Stimulated activated naive B cell treated with anti-CD40 and anti-IgM and Interleukin-4, amounts not matched to agents 10 μg/mL and 1 μg/mL and 100 μg/mL, for 72 hours (primary cell): ENCODE results near the gene GAB1.
A peak's percentile ranks its signal among the peaks of the same experiment; 100 is the strongest.

Source experiments
- ATAC-seq, 2 donors: fragments of 150-1000 bp; cut with Tn5 transposase; replicated peaks; 2 replicates each; pipeline ENCODE4 v1.10.0; 2021; ENCODE audit warnings: moderate library complexity in 1 of 2
- DNase-seq: peaks from one replicate; pipeline ENCODE4 v3.0.0; 2021
- H3K27ac Mint-ChIP-seq: one replicate; pipeline ENCODE4 v1.8.0; 2022; ENCODE audit warnings: mild to moderate bottlenecking, mixed read lengths
- H3K27me3 Mint-ChIP-seq, 2 donors: one replicate each; pipeline ENCODE4 v1.8.0; 2022; ENCODE audit warnings: mixed read lengths in 2 of 2
- H3K36me3 Mint-ChIP-seq, 2 donors: one replicate each; pipeline ENCODE4 v1.8.0; 2022; ENCODE audit warnings: mixed read lengths in 2 of 2, mild to moderate bottlenecking in 1 of 2
- H3K4me1 Mint-ChIP-seq, 2 donors: one replicate each; pipeline ENCODE4 v1.8.0; 2022; ENCODE audit warnings: mixed read lengths in 2 of 2, mild to moderate bottlenecking in 1 of 2
- H3K4me3 Mint-ChIP-seq, 2 donors: one replicate each; pipeline ENCODE4 v1.8.0; 2022; ENCODE audit warnings: mild to moderate bottlenecking in 2 of 2, mixed read lengths in 2 of 2, moderate library complexity in 1 of 2
- H3K9me3 Mint-ChIP-seq, 2 donors: one replicate each; pipeline ENCODE4 v1.8.0; 2022; ENCODE audit warnings: mixed read lengths in 2 of 2, mild to moderate bottlenecking in 1 of 2

The GAB1 gene

GRCh38 chr4:143377611-143378099, 41.0 kb downstream of the GAB1 start:
- DNase-seq (no peak), ATAC-seq (peak; percentile 82 to 84)
- Mint-ChIP-seq H3K27me3 (no peaks in the 10 kb centered on the region), H3K9me3 (no peaks in the 10 kb centered on the region), H3K4me3 (peak overlapping the region; percentile 8 to 64), H3K4me1 (peaks cover 52 to 80% of the 10 kb centered on the region in 2 donors), H3K36me3 (peaks cover 2 to 3% of the 10 kb centered on the region in 2 donors), H3K27ac (peak overlapping the region; percentile 89)

DNA sequence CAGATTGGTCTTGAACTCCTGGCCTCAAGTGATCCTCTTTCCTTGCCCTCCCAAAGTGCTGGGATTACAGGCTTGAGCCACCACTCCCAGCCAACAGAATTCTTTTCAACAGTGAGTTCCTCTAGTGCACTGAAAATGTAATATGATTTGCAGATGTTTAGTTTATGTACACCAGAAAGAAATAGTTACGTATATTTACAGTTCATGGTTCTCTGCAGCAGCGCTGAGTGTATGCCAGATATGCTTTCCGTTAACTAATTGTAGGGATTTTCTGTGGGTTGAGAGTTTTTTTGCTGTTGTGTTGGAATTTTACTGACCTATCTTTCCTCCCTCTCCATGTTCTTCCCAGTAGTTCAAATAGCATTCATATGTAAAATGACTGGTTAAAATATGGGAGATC, 44.0 kb downstream of the GAB1 start:
- H3K4me1 Mint-ChIP-seq = peaks cover 54 to 91% of the 10 kb centered on the region in 2 donors

GRCh38 chr4:143381189-143382118, 44.8 kb downstream of the GAB1 start:
- ATAC-seq (peak; percentile 63 to 64), DNase-seq (no peak)
- H3K36me3 Mint-ChIP-seq = peaks cover 4 to 6% of the 10 kb centered on the region in 2 donors
- peak overlapping the region; percentile 85 for H3K27ac Mint-ChIP-seq
- H3K4me3 Mint-ChIP-seq = peak overlapping the region; percentile 46 to 65
- peaks cover 47 to 87% of the 10 kb centered on the region in 2 donors for H3K4me1 Mint-ChIP-seq
- no peaks in the 10 kb centered on the region for H3K9me3 Mint-ChIP-seq
- H3K27me3 Mint-ChIP-seq = no peaks in the 10 kb centered on the region

More for the DNA sequence above, 44.0 kb downstream of the GAB1 start:
- no peak overlapping the region for H3K4me3 Mint-ChIP-seq
- peak overlapping the region; percentile 85 for H3K27ac Mint-ChIP-seq
- peaks cover 2 to 6% of the 10 kb centered on the region in 2 donors for H3K36me3 Mint-ChIP-seq
- no peaks in the 10 kb centered on the region for H3K9me3 Mint-ChIP-seq
- ATAC-seq (no peak), DNase-seq (no peak)
- H3K27me3 Mint-ChIP-seq = no peaks in the 10 kb centered on the region

- H3K4me1 Mint-ChIP-seq = peaks cover 48 to 86% of the 10 kb centered on the region in 2 donors
- H3K27ac Mint-ChIP-seq = peak overlapping the region; percentile 56
- peak overlapping the region; percentile 60 to 73 for H3K4me3 Mint-ChIP-seq
- H3K36me3 Mint-ChIP-seq = peaks cover 6 to 15% of the 10 kb centered on the region in 2 donors
- H3K9me3 Mint-ChIP-seq = peaks cover 0 to 2% of the 10 kb centered on the region in 2 donors
- no peaks in the 10 kb centered on the region for H3K27me3 Mint-ChIP-seq
- ATAC-seq (peak in 1 of 2 donors; percentile 24), DNase-seq (no peak)
These were observed 45.9 kb downstream of the GAB1 start for GRCh38 chr4:143382596-143382995.

DNA sequence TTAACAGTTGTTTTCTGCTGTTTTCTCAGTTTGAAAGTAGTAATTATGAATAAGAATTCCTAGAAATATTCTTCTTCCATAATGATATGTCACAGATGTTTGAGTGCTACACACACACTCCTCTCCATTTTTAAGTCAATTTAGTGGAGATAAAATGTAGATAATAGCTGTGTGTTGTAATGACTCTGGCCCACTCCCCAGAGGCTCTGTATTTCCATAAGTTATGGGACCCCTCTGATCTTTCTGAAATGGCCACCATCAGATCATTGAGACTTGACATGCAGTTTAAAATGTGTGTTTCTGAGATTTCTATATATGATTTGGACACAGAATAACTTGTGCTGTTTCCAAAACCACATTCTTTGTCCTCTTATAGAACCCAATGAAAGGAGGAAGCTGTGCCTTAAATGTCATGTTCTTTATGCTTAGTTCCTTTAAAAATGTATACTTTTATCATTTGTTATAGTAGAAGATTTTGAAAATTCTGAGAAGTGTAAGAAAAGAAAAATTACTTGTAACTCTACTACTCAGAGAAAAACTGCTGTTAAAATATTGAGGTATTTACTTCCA, 46.4 kb downstream of the GAB1 start:
- Mint-ChIP-seq H3K9me3 (peaks cover 0 to 2% of the 10 kb centered on the region in 2 donors), H3K27me3 (no peaks in the 10 kb centered on the region), H3K4me1 (peaks cover 53 to 86% of the 10 kb centered on the region in 2 donors), H3K27ac (peak overlapping the region; percentile 56), H3K4me3 (peak overlapping the region; percentile 60 to 73), H3K36me3 (peaks cover 9 to 20% of the 10 kb centered on the region in 2 donors)
- DNase-seq (no peak), ATAC-seq (peak; percentile 12 to 17)

- no peaks in the 10 kb centered on the region for H3K27me3 Mint-ChIP-seq
- H3K27ac Mint-ChIP-seq = peak overlapping the region; percentile 42
- DNase-seq (no peak), ATAC-seq (peak in 1 of 2 donors; percentile 2)
- H3K36me3 Mint-ChIP-seq = peaks cover 9 to 17% of the 10 kb centered on the region in 2 donors
- peak overlapping the region; percentile 11 to 44 for H3K4me3 Mint-ChIP-seq
- peaks cover 48 to 85% of the 10 kb centered on the region in 2 donors for H3K4me1 Mint-ChIP-seq
- peaks cover 0 to 2% of the 10 kb centered on the region in 2 donors for H3K9me3 Mint-ChIP-seq
These were observed 47.8 kb downstream of the GAB1 start for GRCh38 chr4:143384381-143384994.

DNA sequence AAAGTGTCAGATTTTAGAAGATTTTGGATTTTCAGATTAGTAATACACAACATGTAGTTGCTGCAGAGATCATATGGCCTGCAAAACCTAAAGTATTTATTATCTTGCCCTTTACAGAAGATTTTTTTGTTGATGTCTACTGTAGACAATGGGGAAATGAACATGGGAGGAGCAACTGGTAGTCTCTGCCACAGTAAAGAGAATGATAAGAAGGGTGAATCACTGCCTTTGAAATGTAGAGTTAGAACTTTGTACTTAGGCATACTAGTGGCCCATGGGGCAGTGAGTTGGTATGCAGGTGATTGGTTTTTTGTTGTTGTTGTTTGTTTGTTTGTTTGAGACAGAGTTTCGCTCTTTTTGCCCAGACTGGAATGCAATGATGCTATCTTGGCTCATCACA, 50.1 kb downstream of the GAB1 start:
- DNase-seq = no peak
- no peak for ATAC-seq
- Mint-ChIP-seq H3K4me1 (peaks cover 44 to 83% of the 10 kb centered on the region in 2 donors), H3K27me3 (no peaks in the 10 kb centered on the region), H3K9me3 (peaks cover 0 to 2% of the 10 kb centered on the region in 2 donors), H3K4me3 (no peak overlapping the region), H3K27ac (no peak overlapping the region), H3K36me3 (peaks cover 6 to 17% of the 10 kb centered on the region in 2 donors)

DNA sequence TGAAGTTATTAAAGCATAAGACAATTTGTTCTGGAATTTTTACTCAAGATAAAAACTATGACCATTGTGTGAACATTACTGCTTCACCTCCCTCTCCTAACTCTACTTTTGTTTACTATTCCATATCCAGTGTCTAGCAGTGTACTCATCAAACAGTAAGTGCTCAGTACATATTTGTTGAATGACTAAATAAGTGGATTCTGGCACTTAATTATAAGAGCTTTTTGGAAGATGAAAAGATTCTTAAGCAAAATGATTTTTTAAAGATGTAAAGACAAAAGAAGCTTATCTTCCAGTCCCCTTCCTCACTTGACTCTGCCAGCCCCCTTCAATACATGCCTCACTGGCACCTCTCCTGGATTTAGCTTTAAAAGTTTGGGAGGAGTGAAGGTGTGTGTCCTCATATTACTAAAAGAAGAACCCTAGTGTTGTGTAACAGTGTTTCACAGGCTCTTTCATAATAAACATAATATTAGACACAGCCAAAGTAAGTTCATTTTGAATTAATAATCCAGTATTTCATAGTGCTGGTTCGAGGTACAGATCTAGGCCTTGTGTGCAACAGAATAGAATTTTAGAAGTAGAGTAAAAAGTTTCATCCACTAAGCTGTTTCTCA, 53.0 kb downstream of the GAB1 start:
- DNase-seq (no peak), ATAC-seq (no peak)
- Mint-ChIP-seq H3K9me3 (peaks cover 0 to 2% of the 10 kb centered on the region in 2 donors), H3K36me3 (peaks cover 6 to 18% of the 10 kb centered on the region in 2 donors), H3K27ac (no peak overlapping the region), H3K4me1 (peaks cover 37 to 78% of the 10 kb centered on the region in 2 donors), H3K27me3 (no peaks in the 10 kb centered on the region), H3K4me3 (no peak overlapping the region)

- ATAC-seq (peak; percentile 49 to 54), DNase-seq (no peak)
- Mint-ChIP-seq H3K9me3 (peaks cover 2% of the 10 kb centered on the region in 2 donors), H3K27ac (peak overlapping the region; percentile 43), H3K4me1 (peaks cover 37 to 70% of the 10 kb centered on the region in 2 donors), H3K27me3 (no peaks in the 10 kb centered on the region), H3K36me3 (peaks cover 8 to 20% of the 10 kb centered on the region in 2 donors), H3K4me3 (peak overlapping the region; percentile 2 to 52)
These were observed 54.1 kb downstream of the GAB1 start for GRCh38 chr4:143390764-143391163.

- peak overlapping the region in 1 of 2 donors; percentile 60 for H3K4me3 Mint-ChIP-seq
- H3K9me3 Mint-ChIP-seq = peaks cover 2 to 3% of the 10 kb centered on the region in 2 donors
- DNase-seq (no peak), ATAC-seq (no peak)
- H3K27ac Mint-ChIP-seq = peak overlapping the region; percentile 48
- peaks cover 38 to 71% of the 10 kb centered on the region in 2 donors for H3K4me1 Mint-ChIP-seq
- H3K27me3 Mint-ChIP-seq = no peaks in the 10 kb centered on the region
- H3K36me3 Mint-ChIP-seq = peaks cover 8 to 25% of the 10 kb centered on the region in 2 donors
These were observed 54.6 kb downstream of the GAB1 start for GRCh38 chr4:143391261-143391660.

DNA sequence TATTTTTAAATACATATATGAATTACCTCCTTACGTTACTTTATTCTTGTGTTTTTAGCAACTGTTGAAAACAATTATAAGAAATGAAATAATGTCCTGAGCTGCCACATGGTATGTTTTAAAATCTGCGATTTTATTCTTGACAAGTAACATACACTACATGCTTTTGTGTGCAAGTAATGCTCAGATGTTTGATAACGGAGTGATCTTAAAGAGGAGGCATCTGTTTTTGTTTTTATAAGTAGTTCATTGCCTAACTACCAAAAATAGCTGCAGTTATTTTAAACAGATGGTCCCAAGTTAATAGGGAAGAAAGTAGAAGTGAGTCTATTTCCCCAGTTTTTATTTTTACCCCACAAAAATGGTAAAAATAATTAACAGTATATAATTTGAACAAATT, 55.2 kb downstream of the GAB1 start:
- Mint-ChIP-seq H3K4me3 (no peak overlapping the region), H3K36me3 (peaks cover 9 to 25% of the 10 kb centered on the region in 2 donors), H3K27me3 (no peaks in the 10 kb centered on the region), H3K4me1 (peaks cover 39 to 73% of the 10 kb centered on the region in 2 donors), H3K27ac (no peak overlapping the region), H3K9me3 (peaks cover 2 to 3% of the 10 kb centered on the region in 2 donors)
- DNase-seq (no peak), ATAC-seq (no peak)

GRCh38 chr4:143393195-143393594, 56.5 kb downstream of the GAB1 start:
- no peak overlapping the region for H3K4me3 Mint-ChIP-seq
- no peak overlapping the region for H3K27ac Mint-ChIP-seq
- H3K9me3 Mint-ChIP-seq = peaks cover 0 to 3% of the 10 kb centered on the region in 2 donors
- peaks cover 4 to 13% of the 10 kb centered on the region in 2 donors for H3K36me3 Mint-ChIP-seq
- ATAC-seq = no peak
- peaks cover 28 to 67% of the 10 kb centered on the region in 2 donors for H3K4me1 Mint-ChIP-seq
- DNase-seq = no peak
- H3K27me3 Mint-ChIP-seq = no peaks in the 10 kb centered on the region

- DNase-seq (no peak), ATAC-seq (no peak)
- Mint-ChIP-seq H3K36me3 (peaks cover 5 to 13% of the 10 kb centered on the region in 2 donors), H3K27me3 (no peaks in the 10 kb centered on the region), H3K4me3 (no peak overlapping the region), H3K27ac (no peak overlapping the region), H3K4me1 (peaks cover 26 to 72% of the 10 kb centered on the region in 2 donors), H3K9me3 (peaks cover 0 to 3% of the 10 kb centered on the region in 2 donors)
These were observed 58.2 kb downstream of the GAB1 start for GRCh38 chr4:143394739-143395453.
